GM18858 (cell line): ENCODE measurements around the gene TARM1.

Experiments used
- ATAC-seq: cut with Tn5 transposase; IDR thresholded peaks from one replicate; pipeline ENCODE4 v1.9.1; 2021; ENCODE audit not compliant: unreplicated experiment

The TARM1 gene

GRCh38 chr19:54035215-54036178 is 45.7 kb downstream of the TARM1 start:
- no peak for ATAC-seq

GRCh38 chr19:54030895-54031586 is 50.1 kb downstream of the TARM1 start:
- ATAC-seq, result no peak

GRCh38 chr19:54029930-54030490 is 51.2 kb downstream of the TARM1 start:
- no peak for ATAC-seq

GRCh38 chr19:54029301-54029700 is 51.9 kb downstream of the TARM1 start:
- ATAC-seq, result no peak

- ATAC-seq, result no peak
These were observed 54.5 kb downstream of the TARM1 start for GRCh38 chr19:54026656-54027055.

- ATAC-seq, result no peak
These were observed 56.5 kb downstream of the TARM1 start for GRCh38 chr19:54024660-54025059.

GRCh38 chr19:54023191-54023590 is 58.0 kb downstream of the TARM1 start:
- no peak for ATAC-seq

- no peak for ATAC-seq
These were observed 59.2 kb downstream of the TARM1 start for GRCh38 chr19:54021932-54022331.

GRCh38 chr19:54021363-54021762 is 59.8 kb downstream of the TARM1 start:
- no peak for ATAC-seq
